OCI-LY1 (cell line): ENCODE measurements around the gene LDAH.

Source experiments
- H2AFZ ChIP-seq: fragments of 200-600 bp; sonication (generic), shearing (Covaris generic); 2 replicates; pipeline ENCODE4 v1.6.0; 2014; ENCODE audit warnings: antibody characterized with exemption, mild to moderate bottlenecking, low read length
- H3F3A ChIP-seq: fragments of 200-600 bp; sonication (generic), shearing (Covaris generic); 2 replicates; pipeline ENCODE4 v1.6.0; 2014; ENCODE audit warnings: mild to moderate bottlenecking, antibody characterized with exemption, low read length, moderate library complexity; ENCODE audit not compliant: insufficient read depth
- H3K27ac ChIP-seq: fragments of 200-600 bp; sonication (generic); 2 replicates; pipeline ENCODE4 v1.5.1; 2014; ENCODE audit warnings: low read length, mixed run types, mild to moderate bottlenecking, low read depth; ENCODE audit not compliant: poor library complexity, severe bottlenecking
- H3K27me3 ChIP-seq: fragments of 200-600 bp; sonication (generic); 2 replicates; pipeline ENCODE4 v1.6.0; 2014; ENCODE audit warnings: antibody characterized with exemption, mild to moderate bottlenecking, low read length, moderate library complexity; ENCODE audit not compliant: insufficient read depth
- H3K36me3 ChIP-seq: fragments of 200-600 bp; sonication (generic); 2 replicates; pipeline ENCODE4 v1.6.1; 2014; ENCODE audit warnings: mild to moderate bottlenecking, antibody characterized with exemption, low read length, moderate library complexity, mixed read lengths; ENCODE audit not compliant: insufficient read depth
- H3K4me1 ChIP-seq: fragments of 200-600 bp; sonication (generic); 2 replicates; pipeline ENCODE4 v1.5.1; 2014; ENCODE audit warnings: mild to moderate bottlenecking, low read length, moderate library complexity; ENCODE audit not compliant: insufficient read depth, severe bottlenecking
- H3K4me2 ChIP-seq: fragments of 200-600 bp; sonication (generic), shearing (Covaris generic); 2 replicates; pipeline ENCODE4 v1.6.1; 2014; ENCODE audit warnings: low read length
- H3K4me3 ChIP-seq: fragments of 200-600 bp; sonication (generic); 2 replicates; pipeline ENCODE4 v1.5.1; 2014; ENCODE audit warnings: low read length, low read depth, mild to moderate bottlenecking, mixed read lengths; ENCODE audit not compliant: poor library complexity, severe bottlenecking
- H3K79me2 ChIP-seq: fragments of 200-600 bp; shearing (Covaris generic); 2 replicates; pipeline ENCODE4 v1.6.1; 2016; ENCODE audit warnings: mixed run types, low read length, mixed read lengths; ENCODE audit not compliant: insufficient read depth
- H3K9ac ChIP-seq: fragments of 200-600 bp; sonication (generic), shearing (Covaris generic); 2 replicates; pipeline ENCODE4 v1.6.1; 2014; ENCODE audit warnings: mild to moderate bottlenecking, low read length, mixed read lengths
- H3K9me2 ChIP-seq: fragments of 200-600 bp; sonication (generic), shearing (Covaris generic); 2 replicates; pipeline ENCODE4 v1.6.1; 2014; ENCODE audit warnings: low read depth, mild to moderate bottlenecking, low read length, mixed read lengths
- H3K9me3 ChIP-seq: fragments of 200-600 bp; shearing (Covaris generic); 2 replicates; pipeline ENCODE4 v1.6.1; 2014; ENCODE audit warnings: low read length, mixed read lengths
- H4K20me1 ChIP-seq: fragments of 200-600 bp; sonication (generic), shearing (Covaris generic); 2 replicates; pipeline ENCODE4 v1.6.0; 2016; ENCODE audit warnings: mild to moderate bottlenecking, low read length; ENCODE audit not compliant: insufficient read depth
- EZH2 ChIP-seq: fragments of 200-600 bp; sonication (generic), shearing (Covaris generic); IDR thresholded peaks from 2 replicates; pipeline ENCODE4 v1.8.0; 2017; ENCODE audit warnings: borderline replicate concordance, mixed run types, mild to moderate bottlenecking, antibody characterized with exemption, low read length, moderate library complexity, mixed read lengths
- TF ChIP-seq, protein P1 (sequence below): fragments of 200-600 bp; sonication (generic), shearing (Covaris generic); IDR thresholded peaks from 2 replicates; pipeline ENCODE4 v1.5.1; 2017; ENCODE audit warnings: mild to moderate bottlenecking, antibody characterized with exemption, low read length, moderate library complexity, mixed read lengths

LDAH gene

DNA sequence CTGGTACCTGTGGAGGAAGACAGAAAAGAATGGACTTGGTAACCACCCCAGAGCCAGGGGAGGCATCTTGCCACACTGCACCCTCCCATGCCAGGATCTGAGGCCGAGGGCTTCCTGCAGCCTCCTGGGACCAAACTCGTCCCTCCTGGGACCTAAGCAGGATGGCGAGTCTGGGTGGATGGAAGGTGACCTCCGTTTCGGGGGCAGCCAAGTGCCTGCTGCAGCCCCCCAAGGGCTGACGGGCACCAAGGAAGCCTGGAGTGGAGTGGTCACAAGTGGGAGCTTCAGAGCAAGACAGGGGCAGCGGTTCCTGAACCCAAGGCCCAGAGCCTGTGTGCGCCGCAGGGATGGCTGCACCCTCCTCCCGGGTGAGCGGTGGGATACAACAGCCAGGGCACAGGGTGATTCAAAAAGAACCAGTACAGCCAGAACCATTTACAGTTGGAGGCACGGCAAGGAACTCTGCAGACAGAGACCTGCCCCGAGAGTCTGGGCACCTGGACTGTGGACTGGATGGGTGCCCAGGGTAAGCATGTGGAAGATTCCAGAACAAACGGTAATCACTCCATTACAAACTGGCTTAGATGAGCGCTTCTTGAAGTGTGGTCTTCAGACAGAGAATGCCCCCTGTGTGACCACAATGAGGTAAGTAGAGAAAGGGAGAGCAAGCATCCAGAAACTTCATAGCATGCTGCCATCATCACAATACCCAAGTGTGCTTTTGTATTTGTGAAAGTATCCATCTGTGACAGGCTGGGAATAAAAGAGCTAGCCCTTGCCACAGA, 184.1 kb downstream of the LDAH start:
- Histone ChIP-seq H3K9me2 (no peaks in the 10 kb centered on the region), H3K27me3 (no peaks in the 10 kb centered on the region), H3K27ac (no peak overlapping the region), H4K20me1 (no peaks in the 10 kb centered on the region), H3K9me3 (no peaks in the 10 kb centered on the region), H3K36me3 (no peaks in the 10 kb centered on the region; the same call in 1 of the 2 replicates), H3K79me2 (no peaks in the 10 kb centered on the region), H3K9ac (no peak overlapping the region), H2AFZ (no peak overlapping the region), H3F3A (no peaks in the 10 kb centered on the region), H3K4me2 (no peak overlapping the region), H3K4me3 (no peak overlapping the region), H3K4me1 (no peaks in the 10 kb centered on the region)
- TF ChIP-seq EZH2 = no peak
- TF ChIP-seq, protein P1, sequence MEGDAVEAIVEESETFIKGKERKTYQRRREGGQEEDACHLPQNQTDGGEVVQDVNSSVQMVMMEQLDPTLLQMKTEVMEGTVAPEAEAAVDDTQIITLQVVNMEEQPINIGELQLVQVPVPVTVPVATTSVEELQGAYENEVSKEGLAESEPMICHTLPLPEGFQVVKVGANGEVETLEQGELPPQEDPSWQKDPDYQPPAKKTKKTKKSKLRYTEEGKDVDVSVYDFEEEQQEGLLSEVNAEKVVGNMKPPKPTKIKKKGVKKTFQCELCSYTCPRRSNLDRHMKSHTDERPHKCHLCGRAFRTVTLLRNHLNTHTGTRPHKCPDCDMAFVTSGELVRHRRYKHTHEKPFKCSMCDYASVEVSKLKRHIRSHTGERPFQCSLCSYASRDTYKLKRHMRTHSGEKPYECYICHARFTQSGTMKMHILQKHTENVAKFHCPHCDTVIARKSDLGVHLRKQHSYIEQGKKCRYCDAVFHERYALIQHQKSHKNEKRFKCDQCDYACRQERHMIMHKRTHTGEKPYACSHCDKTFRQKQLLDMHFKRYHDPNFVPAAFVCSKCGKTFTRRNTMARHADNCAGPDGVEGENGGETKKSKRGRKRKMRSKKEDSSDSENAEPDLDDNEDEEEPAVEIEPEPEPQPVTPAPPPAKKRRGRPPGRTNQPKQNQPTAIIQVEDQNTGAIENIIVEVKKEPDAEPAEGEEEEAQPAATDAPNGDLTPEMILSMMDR = no peak

DNA sequence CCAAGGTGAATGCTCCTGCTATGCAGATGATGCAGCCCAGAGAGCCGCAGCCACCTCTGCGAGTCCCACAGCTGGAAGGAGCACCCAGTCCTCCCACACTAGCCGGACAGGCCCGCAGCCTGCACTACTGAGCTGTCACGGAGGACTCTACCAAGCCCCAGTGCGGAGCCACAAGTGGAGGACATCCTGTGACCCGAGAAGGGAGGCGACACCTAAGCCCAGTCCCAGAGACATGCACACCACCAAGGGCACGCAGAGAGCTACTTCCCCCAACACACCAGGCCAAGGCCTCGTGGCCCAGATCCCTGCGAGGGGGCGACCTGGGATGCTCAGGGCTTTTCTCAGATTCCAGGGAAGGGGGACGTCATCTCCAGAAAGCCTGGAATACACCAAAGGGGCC, 184.9 kb downstream of the LDAH start:
- TF ChIP-seq EZH2 = no peak
- TF ChIP-seq, protein P1 = no peak
- no peak overlapping the region for H2AFZ ChIP-seq
- H3K9ac ChIP-seq = no peak overlapping the region
- no peaks in the 10 kb centered on the region for H3F3A ChIP-seq
- H3K27ac ChIP-seq = no peak overlapping the region
- H3K4me1 ChIP-seq = peaks cover 2% of the 10 kb centered on the region
- H3K36me3 ChIP-seq = no peaks in the 10 kb centered on the region; the same call in 1 of the 2 replicates
- H3K4me2 ChIP-seq = no peak overlapping the region
- H3K27me3 ChIP-seq = no peaks in the 10 kb centered on the region
- no peaks in the 10 kb centered on the region for H3K79me2 ChIP-seq
- H3K9me3 ChIP-seq = no peaks in the 10 kb centered on the region
- H3K4me3 ChIP-seq = no peak overlapping the region
- no peaks in the 10 kb centered on the region for H3K9me2 ChIP-seq
- no peaks in the 10 kb centered on the region for H4K20me1 ChIP-seq

DNA sequence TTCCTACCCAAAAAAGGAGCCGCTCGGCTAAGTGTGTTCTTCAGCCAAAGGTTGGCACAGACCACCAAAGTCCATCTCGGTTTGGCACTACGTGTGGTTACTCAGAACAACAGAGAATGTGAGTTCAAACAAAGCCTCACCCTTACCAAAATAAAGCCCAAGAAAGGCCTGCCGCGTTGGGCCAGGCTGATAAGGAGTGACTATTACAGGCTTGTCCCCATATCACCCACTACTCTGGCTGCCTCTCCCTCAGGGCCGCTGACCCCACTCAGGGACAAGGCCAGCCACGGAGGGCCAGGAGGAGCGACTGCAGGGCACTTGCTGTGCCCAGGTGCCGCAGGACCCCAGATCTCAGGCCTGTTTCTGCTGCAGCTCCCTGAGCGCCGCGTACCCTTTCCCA, 185.8 kb downstream of the LDAH start:
- Histone ChIP-seq H3K9me2 (no peaks in the 10 kb centered on the region), H3K27me3 (no peaks in the 10 kb centered on the region), H3K9me3 (no peaks in the 10 kb centered on the region), H3K36me3 (no peaks in the 10 kb centered on the region; the same call in 1 of the 2 replicates), H3K4me3 (no peak overlapping the region), H3K4me2 (no peak overlapping the region), H3K4me1 (peaks cover 10% of the 10 kb centered on the region), H3K79me2 (no peaks in the 10 kb centered on the region), H3K27ac (no peak overlapping the region), H3K9ac (no peak overlapping the region), H4K20me1 (no peaks in the 10 kb centered on the region), H2AFZ (no peak overlapping the region), H3F3A (no peaks in the 10 kb centered on the region)
- TF ChIP-seq, protein P1 = no peak
- no peak for TF ChIP-seq EZH2
